BJ (cell line): ENCODE measurements around the gene MYO1A. TPM values are rescaled to one million over a fixed set of nuclear protein-coding genes. Genes with fewer than 3 reads are reported as not detected.

Source experiments
- CTCF ChIA-PET: fragments of 350-600 bp; formaldehyde crosslinking; extraction: SDS; loops from one replicate; lab custom pipeline; 2021; ENCODE audit warnings: antibody characterized with exemption, inconsistent platforms; lab: Yijun Ruan, JAX
- POLR2A ChIA-PET: fragments of 300-600 bp; sonication (Branson Sonifier 250); formaldehyde crosslinking; extraction: SDS; loops from one replicate; lab custom pipeline; 2021; ENCODE audit warnings: antibody characterized with exemption; lab: Charles Lee
- DNase-seq: peaks from one replicate; pipeline ENCODE4 v3.0.0-alpha.2; 2011; ENCODE audit warnings: low read depth
- H3K27me3 ChIP-seq: 2 replicates; pipeline ENCODE4 v1.6.0; 2011; ENCODE audit warnings: low read length; ENCODE audit not compliant: control insufficient read depth, insufficient read depth
- H3K36me3 ChIP-seq: 2 replicates; pipeline ENCODE4 v1.5.1; 2011; ENCODE audit warnings: low read length; ENCODE audit not compliant: control insufficient read depth, insufficient read depth
- H3K4me3 ChIP-seq: 2 replicates; pipeline ENCODE4 v1.5.1; 2011; ENCODE audit warnings: low read depth, mild to moderate bottlenecking, control low read depth, low read length
- polyA plus RNA-seq: library from polyadenylated mRNA; depleted of rRNA; stranded (reverse); fragments of >200 nt; gene quantifications from 2 replicates; pipeline ENCODE4 v1.2.3, GENCODE V29; 2011
- TF ChIP-seq, protein P1 (sequence below): IDR thresholded peaks from 2 replicates; pipeline ENCODE4 v1.5.1; 2011; ENCODE audit warnings: low read depth, mild to moderate bottlenecking, control low read depth, inconsistent platforms, low read length, moderate library complexity; ENCODE audit not compliant: insufficient read depth

Gene MYO1A
- polyA plus RNA-seq, 1 experiment, result 0.15 TPM

- Histone ChIP-seq H3K4me3 (no peak overlapping the region), H3K27me3 (peaks cover 19% of the 10 kb centered on the region), H3K36me3 (no peaks in the 10 kb centered on the region)
- ChIA-PET POLR2A (no interaction called here), CTCF (interaction anchor here (0.7 to 1.2 kb wide), 5 partner anchors 16 to 31 kb away, joined by 3 to 4 read pairs (median 3); partner anchors contain the start of gene MYO1A)
- TF ChIP-seq, protein P1, sequence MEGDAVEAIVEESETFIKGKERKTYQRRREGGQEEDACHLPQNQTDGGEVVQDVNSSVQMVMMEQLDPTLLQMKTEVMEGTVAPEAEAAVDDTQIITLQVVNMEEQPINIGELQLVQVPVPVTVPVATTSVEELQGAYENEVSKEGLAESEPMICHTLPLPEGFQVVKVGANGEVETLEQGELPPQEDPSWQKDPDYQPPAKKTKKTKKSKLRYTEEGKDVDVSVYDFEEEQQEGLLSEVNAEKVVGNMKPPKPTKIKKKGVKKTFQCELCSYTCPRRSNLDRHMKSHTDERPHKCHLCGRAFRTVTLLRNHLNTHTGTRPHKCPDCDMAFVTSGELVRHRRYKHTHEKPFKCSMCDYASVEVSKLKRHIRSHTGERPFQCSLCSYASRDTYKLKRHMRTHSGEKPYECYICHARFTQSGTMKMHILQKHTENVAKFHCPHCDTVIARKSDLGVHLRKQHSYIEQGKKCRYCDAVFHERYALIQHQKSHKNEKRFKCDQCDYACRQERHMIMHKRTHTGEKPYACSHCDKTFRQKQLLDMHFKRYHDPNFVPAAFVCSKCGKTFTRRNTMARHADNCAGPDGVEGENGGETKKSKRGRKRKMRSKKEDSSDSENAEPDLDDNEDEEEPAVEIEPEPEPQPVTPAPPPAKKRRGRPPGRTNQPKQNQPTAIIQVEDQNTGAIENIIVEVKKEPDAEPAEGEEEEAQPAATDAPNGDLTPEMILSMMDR, result no peak
- DNase-seq, result no peak
Measured at GRCh38 chr12:57031789-57032188, 18.1 kb downstream of the MYO1A start.

GRCh38 chr12:57031138-57031725, 18.7 kb downstream of the MYO1A start:
- ChIA-PET POLR2A (no interaction called here), CTCF (interaction anchor here (0.5 to 1.2 kb wide), 5 partner anchors 16 to 280 kb away, joined by 3 to 4 read pairs (median 3); partner anchors contain the start of gene MYO1A)
- Histone ChIP-seq H3K27me3 (peaks cover 22% of the 10 kb centered on the region), H3K36me3 (no peaks in the 10 kb centered on the region), H3K4me3 (no peak overlapping the region)
- TF ChIP-seq, protein P1, result no peak
- DNase-seq, result no peak

GRCh38 chr12:57029457-57029856, 20.5 kb downstream of the MYO1A start:
- Histone ChIP-seq H3K4me3 (no peak overlapping the region), H3K27me3 (peaks cover 23% of the 10 kb centered on the region), H3K36me3 (no peaks in the 10 kb centered on the region)
- no peak for DNase-seq
- POLR2A ChIA-PET, result no interaction called here
- TF ChIP-seq, protein P1, result no peak
- CTCF ChIA-PET, result interaction anchor here (1.6 to 5.1 kb wide), 2 partner anchors 14 to 21 kb away, joined by 3 to 32 read pairs; partner anchors contain the start of gene ZBTB39

- Histone ChIP-seq H3K36me3 (no peaks in the 10 kb centered on the region), H3K27me3 (peaks cover 25% of the 10 kb centered on the region), H3K4me3 (no peak overlapping the region)
- TF ChIP-seq, protein P1, result no peak
- CTCF ChIA-PET, result interaction anchor here (1.1 to 5.1 kb wide), 6 partner anchors 13 to 42 kb away, joined by 3 to 32 read pairs (median 4); partner anchors contain the start of genes MYO1A and ZBTB39
- POLR2A ChIA-PET, result no interaction called here
- no peak for DNase-seq
Measured at GRCh38 chr12:57027805-57028153, 22.1 kb downstream of the MYO1A start.

DNA sequence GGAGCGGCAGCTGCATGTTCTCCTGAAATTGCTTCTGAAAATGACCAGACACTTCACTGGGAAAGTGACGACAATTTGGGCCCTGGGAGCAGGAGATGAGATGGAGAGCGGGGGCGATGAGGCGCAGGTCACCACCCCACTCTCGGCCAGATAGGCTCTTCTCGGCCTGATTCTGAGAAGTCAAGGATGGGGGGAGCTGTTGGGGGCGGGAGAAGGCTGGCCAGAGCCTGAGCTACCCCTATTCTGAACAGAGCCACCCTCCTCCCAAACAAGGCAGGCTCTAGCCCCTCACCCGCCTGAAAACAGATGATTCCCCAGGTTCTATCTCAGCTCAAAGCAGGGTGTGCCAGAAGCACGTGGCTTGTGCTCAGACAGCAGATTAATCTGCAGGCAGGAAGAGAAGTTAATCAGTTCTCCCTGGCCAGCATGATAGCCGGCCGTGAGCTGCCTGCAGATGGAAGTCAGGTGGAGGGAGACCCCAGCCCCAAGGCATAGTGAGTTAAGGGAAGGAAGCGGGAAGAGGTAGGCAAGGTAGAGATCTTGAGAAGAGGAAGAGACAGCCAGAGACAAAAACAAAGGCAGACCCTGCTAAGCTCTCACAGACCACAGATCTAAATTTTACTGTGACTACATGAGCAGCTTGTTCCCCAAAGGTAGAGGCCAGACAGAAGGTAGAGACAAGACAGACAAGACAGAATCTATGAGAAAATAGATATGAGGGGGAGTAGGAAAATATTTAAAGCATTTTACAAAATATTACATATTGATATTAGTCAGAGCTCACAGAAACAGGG, 22.7 kb downstream of the MYO1A start:
- POLR2A ChIA-PET, result no interaction called here
- peaks cover 25% of the 10 kb centered on the region for H3K27me3 ChIP-seq

More for the DNA sequence above, 22.7 kb downstream of the MYO1A start:
- H3K36me3 ChIP-seq, result no peaks in the 10 kb centered on the region
- CTCF ChIA-PET, result interaction anchor here (0.6 to 5.1 kb wide), 12 partner anchors 12 to 42 kb away, joined by 3 to 32 read pairs (median 4); partner anchors contain the start of genes MYO1A and ZBTB39
- no peak overlapping the region for H3K4me3 ChIP-seq
- TF ChIP-seq, protein P1, result no peak
- DNase-seq, result no peak
